GM18907 (cell line): ENCODE data around the gene RBM44.

Experiments used
- ATAC-seq: cut with Tn5 transposase; IDR thresholded peaks from one replicate; pipeline ENCODE4 v1.9.1; 2021; ENCODE audit warnings: mild to moderate bottlenecking, moderate library complexity; ENCODE audit not compliant: unreplicated experiment

RBM44 gene

GRCh38 chr2:237869343-237870102 lies 70.9 kb downstream of the RBM44 start:
- no peak for ATAC-seq

DNA sequence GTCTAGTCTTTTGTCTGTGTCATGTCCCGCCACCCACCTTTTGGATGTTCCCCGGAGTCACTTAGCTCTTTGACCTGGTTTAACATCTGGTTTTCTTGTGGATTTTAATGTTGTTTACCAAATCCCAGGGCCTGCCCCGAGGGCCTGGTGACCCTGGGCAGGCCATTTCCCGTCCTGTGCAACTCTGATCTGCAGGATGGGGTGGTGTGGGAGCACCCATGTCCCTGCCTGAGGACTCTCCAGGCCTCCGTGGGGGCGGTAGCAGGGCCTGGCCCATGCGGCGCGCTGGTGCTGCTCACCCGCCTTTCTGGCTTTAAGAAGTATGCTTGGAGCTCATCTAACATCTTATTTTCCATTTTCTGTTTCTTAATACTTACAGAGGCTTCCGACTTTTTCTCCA lies 71.5 kb downstream of the RBM44 start:
- no peak for ATAC-seq

DNA sequence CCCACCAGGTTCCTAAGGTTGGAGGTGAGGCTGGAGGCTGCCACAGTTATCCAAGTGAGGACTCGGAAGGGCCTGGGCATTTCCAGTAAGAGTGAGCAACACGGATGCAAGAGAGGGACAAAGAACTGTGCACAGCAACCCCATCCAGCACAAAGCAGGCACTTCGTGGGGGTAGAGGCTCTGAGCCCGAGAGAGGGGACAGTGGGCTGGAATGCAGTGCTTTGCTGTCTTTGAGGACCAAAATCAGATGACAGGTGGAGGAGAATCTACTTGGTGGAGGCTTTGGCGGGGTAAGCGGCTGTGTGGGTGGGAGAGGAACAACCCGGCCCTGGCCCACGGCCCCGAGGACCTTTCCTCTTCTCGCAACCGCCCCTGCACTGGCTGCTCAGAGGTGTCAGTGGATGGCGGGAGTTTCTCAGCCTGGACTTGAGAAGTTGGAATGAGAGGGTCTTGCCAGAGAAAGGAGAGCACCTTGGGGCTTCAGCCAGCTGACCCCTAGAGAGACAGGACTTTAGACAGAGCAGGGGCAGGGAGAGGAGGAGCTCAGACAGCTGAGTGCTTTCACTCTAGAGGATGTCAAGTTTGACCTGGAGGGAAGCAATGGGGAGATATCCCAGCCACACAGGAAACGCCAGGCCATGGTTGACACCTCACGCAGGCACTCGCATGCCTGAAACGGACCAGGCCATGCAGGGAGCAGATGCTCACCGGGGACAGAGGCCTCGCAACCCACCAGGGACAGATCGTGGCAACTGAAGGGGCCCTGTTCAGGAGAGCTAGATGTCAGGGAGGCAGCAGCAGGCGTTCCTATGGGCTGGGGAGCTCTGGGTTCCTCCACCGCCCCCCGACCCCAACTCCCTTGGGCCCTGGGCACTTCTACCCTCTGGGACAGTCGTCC lies 72.4 kb downstream of the RBM44 start:
- no peak for ATAC-seq

DNA sequence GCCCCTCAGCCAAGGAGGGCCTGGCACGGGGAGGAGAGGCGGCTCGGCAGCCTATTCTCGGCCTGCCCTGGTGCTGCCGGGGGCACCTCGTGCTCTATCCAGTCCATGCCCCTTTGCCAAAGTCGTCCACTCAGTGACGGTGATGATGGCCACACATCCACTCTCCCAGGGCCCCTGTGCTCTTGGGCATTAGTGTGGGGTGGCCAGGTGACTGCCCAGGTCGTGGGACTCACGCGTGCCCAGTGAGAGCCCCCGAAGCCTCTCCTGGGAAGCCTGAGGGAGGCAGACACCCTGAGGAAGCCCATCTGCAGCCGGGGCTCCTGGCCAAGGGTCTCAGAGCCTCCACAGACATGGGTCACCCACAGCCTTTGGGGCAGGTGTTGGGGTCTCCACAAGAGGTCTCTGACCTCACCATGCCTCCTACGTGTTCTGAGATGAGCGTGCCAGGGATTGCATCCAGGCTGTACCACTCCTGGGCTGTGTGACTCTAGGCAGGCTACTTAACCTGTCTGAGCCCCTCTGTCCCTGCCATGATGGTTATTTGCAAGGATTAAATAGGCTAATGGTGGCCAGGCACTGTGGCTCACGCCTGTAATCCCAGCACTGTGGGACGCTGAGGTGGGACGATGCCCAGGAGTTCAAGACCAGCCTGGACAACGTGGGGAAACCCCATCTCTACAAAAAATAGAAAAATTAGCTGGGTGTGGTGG lies 73.8 kb downstream of the RBM44 start:
- no peak for ATAC-seq

DNA sequence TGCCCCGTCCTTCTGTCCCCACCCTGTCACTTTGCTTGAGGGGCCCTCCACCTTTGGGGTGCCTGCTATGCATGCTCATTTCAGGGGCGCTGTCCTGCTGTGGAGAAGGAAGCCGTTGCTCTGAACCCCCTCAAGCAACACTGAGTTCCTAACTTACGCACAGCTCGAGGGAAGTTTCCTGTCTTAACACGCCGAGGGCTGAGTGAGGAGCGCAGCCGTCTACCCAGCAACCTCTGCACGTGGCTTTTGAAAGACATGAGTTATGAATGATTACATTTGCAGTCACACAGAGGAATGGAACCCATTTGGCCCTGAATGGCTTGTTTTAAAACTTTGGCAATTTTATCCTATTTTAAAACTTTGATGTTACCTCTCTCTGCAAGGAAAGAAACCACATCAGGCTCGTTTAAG lies 74.8 kb downstream of the RBM44 start:
- ATAC-seq, result no peak

- no peak for ATAC-seq
Measured at GRCh38 chr2:237873897-237874551, 75.4 kb downstream of the RBM44 start.

DNA sequence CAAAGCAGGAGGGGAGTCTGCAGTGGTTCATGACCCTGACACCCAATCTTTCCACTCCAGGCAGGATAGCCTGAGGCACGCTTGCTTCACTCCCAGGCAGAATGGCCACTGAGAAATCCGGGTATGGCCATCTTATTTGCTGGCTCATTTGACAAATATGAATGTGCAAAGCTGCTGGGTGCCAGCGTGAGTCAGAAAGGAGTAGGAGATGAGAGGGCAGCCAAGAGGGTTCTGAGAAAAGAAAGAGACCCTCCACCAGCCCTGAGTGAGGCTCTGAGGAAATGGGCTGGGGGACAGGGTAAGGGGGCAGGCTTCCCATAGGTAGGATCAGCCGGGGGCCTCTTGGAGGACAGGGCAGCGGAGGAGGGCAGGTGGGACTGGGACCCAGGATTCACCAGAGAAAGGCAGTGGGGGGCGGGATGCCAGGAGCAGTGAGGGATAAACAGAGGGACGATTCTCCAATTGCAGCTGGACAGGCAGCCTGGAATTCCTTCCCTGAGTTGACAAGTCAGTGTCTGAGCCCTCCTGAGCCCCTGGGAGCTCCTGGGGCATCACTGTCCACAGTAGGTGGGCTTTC lies 76.1 kb downstream of the RBM44 start:
- no peak for ATAC-seq

DNA sequence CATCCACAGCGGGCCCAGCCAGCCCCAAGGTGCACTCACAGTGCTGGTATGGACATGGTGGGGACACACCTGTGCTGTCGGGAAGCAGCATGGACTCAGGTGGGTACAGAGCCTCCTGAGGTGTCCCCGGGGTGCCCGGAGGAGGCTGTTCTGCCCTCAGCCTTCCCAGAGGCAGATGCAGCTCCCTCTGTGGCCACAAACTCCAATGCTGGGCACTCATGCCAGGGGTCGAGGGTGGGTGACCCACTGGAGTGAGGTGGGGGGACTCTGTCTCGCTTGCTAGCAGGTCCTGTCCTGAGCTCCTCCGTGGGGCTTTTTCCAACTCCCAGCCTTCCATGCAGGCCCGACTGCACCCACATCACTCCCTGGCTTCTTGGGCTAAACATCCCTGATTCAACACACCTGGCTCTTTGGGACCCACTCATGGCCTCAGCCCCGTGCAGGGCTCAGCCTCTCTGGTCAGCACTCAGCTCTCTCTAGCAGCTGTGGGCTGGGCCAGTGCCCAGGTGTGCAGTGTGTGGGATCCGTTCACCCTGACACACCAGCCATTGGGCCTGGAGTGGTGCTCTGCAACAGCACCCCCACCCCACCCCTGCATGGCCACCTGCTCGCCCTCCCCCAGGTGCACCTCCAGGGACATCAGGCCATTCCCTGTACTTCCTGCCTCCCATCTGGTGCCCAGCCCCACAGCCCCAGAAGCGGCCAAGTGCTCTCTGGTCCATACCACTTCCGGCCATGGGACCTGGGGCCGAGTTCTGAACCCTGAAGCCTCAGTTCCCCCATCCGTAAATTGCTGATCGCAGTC lies 76.9 kb downstream of the RBM44 start:
- ATAC-seq, result no peak

DNA sequence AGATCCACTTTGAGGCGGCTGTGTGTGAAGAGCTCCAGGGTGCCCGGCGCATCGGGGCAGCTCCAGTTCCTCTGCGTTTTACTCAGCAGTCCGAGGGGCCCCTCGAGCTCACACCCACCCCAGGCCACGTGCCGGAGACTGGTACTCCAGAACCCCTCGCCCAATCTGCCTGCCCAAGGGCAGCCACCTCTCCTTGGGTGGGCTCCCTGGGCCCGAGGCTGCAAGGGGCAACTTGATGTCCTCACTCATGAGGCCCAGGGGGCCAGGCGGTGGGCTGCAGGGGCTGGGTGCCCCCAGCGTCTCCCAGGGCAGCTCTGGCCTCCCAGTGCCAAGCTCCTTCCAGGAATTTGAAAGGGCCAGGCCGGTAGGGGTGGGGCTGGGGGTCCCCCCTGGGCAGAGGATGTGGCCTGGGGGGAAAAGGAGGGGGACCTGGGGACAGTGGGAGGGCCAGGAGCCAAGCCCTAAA lies 77.5 kb downstream of the RBM44 start:
- ATAC-seq, result no peak

DNA sequence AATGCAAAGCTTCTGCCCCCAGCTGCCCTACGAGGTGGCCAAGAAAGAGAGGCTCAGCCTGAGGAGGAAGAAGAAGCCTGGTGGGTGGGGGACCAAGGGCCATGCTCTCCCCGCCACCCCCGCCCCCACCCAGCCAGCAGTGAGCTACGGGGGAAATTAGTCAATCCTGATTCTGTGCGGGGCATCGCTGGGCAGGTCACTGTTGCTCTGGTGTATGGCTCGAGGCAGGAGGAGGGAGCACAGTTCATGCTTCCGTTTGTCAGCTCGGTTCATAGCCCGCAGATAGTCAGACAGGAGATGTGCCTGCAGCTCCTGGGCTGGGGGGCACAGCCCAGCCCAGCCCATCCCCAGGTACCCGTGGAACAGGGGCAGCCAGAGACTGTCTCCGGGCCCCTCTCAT lies 78.0 kb downstream of the RBM44 start:
- ATAC-seq, result no peak

DNA sequence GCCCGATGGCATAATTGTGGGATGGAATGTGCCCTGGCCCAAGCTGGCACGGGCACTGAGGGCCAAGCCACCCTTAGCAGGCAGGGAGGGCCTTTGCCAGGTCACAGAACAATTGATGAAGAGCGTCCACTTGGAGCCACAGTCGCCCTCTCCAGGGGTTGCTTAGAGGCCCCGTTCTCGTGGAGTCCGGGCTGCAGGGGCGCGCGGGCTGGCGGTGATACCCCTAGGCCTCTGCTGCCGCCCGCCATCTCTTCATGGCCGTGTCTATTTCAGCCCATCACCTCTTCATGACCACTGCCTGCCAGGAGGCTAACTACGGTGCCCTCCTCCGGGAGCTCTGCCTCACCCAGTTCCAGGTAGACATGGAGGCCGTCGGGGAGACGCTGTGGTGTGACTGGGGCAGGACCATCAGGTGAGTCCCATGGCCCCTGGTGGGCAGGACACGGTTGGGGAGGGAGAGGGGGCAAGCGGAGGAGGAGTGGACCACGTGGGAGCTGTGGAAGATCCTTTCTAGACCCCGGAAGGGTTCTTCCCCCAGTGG lies 78.4 kb downstream of the RBM44 start:
- no peak for ATAC-seq

DNA sequence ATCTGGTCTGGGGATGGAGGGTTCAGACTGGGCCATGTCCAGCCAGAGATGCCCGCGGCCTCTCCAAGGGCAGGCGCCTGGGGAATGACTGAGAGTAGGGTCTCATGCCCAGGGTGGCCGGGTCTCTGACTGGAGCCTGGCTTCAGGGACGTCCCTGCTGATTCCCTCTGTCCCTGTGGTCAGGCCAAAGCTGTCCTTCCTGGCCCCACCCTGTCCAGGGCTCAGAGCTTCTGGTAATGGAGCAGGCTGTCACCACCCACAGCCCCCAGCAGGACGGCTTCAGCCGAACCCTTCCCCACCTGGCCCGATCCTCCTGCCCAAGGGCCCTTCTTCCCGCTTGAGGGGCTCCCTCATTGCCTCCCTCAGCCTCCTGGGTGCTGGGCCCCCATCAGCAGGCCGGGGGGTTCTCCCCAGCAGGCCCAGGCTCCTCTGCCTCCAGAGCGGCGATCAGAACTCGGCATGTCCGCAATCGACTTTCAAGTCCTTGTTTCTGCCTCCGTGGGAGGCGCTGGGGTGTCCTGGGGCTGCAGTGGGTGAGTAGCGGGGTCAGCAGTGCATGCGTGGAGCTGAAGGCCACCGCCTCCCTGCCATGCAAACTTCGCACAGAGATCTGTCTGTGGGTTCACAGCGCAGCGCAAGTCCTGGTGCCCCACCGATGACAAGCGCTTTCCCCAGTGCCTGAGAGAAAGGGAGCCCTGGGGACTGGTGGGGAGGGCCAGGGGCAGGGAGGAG lies 79.2 kb downstream of the RBM44 start:
- no peak for ATAC-seq

GRCh38 chr2:237878321-237879057 lies 79.9 kb downstream of the RBM44 start:
- ATAC-seq, result no peak

- ATAC-seq, result no peak
Measured at GRCh38 chr2:237879058-237879430, 80.5 kb downstream of the RBM44 start.

GRCh38 chr2:237879991-237880560 lies 81.5 kb downstream of the RBM44 start:
- ATAC-seq, result no peak

DNA sequence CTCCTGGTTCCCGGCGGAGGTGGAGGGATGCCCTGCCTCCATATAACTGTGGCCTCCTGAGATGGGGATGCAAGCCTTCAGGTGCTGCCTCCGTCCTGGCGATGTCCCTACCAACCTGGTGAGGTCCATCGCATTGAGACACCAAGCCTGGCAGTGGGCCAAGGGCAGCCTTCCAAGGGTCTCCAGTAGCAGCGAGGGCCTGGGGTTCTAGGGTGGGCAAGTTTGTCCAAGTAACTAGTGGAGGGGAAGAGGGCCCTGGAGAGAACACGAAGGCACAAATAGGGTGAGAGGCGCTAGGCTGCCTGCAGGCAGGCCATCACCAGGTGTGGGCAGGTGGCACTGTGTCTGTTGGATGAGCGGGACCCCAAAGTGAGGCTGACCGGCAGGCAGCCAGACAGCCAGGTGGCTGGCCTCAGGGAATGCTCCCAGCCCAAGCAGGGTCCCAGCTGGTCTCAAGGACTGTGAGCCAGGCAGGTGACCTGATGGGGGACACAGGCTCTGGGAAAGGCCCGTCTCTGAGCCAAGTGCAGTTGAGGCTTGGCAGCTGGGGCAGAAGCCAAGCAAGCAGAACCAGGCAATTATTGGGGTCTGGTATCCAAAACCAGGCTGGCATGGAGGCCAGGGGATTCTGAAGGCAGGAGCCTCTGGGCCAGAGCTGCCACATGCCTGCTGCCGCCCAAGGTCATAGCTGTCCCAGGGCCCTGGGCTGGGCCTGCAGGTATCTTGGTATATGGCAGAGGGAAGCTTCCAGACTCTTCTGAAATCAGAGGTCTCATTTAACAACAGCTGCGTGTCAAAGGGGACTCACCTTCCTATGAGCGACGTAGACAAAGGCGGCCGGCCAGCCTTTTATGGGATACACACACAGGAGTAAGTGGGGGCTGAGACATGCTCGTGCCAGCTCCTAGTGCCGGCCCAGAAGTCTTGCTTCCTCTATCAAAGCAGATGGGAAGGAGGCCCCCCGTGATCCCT lies 84.2 kb downstream of the RBM44 start:
- no peak for ATAC-seq
